Gastrocnemius medialis (tissue), 4 donors: ENCODE measurements around the gene GJB6.

Source experiments
- CTCF ChIP-seq, 5 experiments: fragments of 450-650 bp in 3 of 5; fragments of 200-600 bp in 2 of 5; sonication (generic) in 2 of 5; IDR thresholded peaks in 4 of 5; conservative IDR thresholded peaks in 1 of 5; 1 replicate in 4 of 5; 2 replicates in 1 of 5; pipeline ENCODE4 v1.5.1; 2016 to 2019; ENCODE audit warnings: antibody characterized with exemption in 5 of 5, mild to moderate bottlenecking in 3 of 5, moderate library complexity in 3 of 5
- POLR2A ChIP-seq, 2 donors: fragments of 450-650 bp; IDR thresholded peaks; one replicate each; pipeline ENCODE4 v1.6.1; 2017; ENCODE audit warnings: antibody characterized with exemption in 2 of 2, mild to moderate bottlenecking in 2 of 2, moderate library complexity in 2 of 2

GRCh38 chr13:20227730-20228129, 4.4 kb downstream of the GJB6 start:
- TF ChIP-seq CTCF (IDR thresholded peaks at IDR 0.05 in 4 of 5, conservative IDR thresholded peaks at IDR 0.05 in 1 of 5) (no peak), POLR2A (IDR thresholded peaks at IDR 0.05) (no peak)
